Keratinocyte (primary cell): ENCODE measurements around the gene EXOSC9. TPM values are rescaled to one million over a fixed set of nuclear protein-coding genes. Genes with fewer than 3 reads are reported as not detected.

ENCODE experiments used
- DNase-seq: peaks from one replicate; pipeline ENCODE4 v3.0.0-alpha.2; 2011; ENCODE audit warnings: low read depth, missing footprints, low spot score
- FAIRE-seq: peaks from 2 replicates; lab custom pipeline; 2011; peaks lifted over from hg19 to GRCh38; lab: Jason Lieb, UNC
- H2AFZ ChIP-seq: 2 replicates; pipeline ENCODE4 v1.6.0; 2012; ENCODE audit warnings: low read length, control low read depth, inconsistent platforms; ENCODE audit not compliant: control insufficient read depth
- H3K27ac ChIP-seq: 2 replicates; pipeline ENCODE4 v1.5.1; 2011; ENCODE audit warnings: low read length; ENCODE audit not compliant: control insufficient read depth, insufficient read depth
- H3K27me3 ChIP-seq: 3 replicates; pipeline ENCODE4 v1.6.0; 2011; ENCODE audit warnings: low read length; ENCODE audit not compliant: control insufficient read depth, insufficient read depth; ENCODE audit errors: extremely low read depth
- H3K36me3 ChIP-seq, 2 experiments: 2 replicates in 1 of 2; 3 replicates in 1 of 2; pipeline ENCODE4 v1.5.1; 2011; ENCODE audit warnings: low read length in 2 of 2, mild to moderate bottlenecking in 1 of 2; ENCODE audit not compliant: control insufficient read depth in 2 of 2, insufficient read depth in 2 of 2; ENCODE audit errors: extremely low read depth in 1 of 2
- H3K4me1 ChIP-seq: 3 replicates; pipeline ENCODE4 v1.5.1; 2011; ENCODE audit warnings: low read length; ENCODE audit not compliant: control insufficient read depth, insufficient read depth; ENCODE audit errors: extremely low read depth
- H3K4me2 ChIP-seq: 3 replicates; pipeline ENCODE4 v1.6.0; 2011; ENCODE audit warnings: low read depth, low read length; ENCODE audit not compliant: control insufficient read depth, insufficient read depth; ENCODE audit errors: extremely low read depth
- H3K4me3 ChIP-seq, 3 experiments: fragments of 200-600 bp in 1 of 3; sonication (generic) in 1 of 3; 2 replicates in 2 of 3; 3 replicates in 1 of 3; pipeline ENCODE4 v1.5.1; 2011 to 2016; ENCODE audit warnings: low read length in 3 of 3, mild to moderate bottlenecking in 3 of 3, control low read depth in 2 of 3, inconsistent platforms in 1 of 3, low read depth in 1 of 3, mixed read lengths in 1 of 3, mixed run types in 1 of 3, moderate library complexity in 1 of 3; ENCODE audit not compliant: control insufficient read depth in 2 of 3, insufficient read depth in 2 of 3; ENCODE audit errors: extremely low read depth in 1 of 3
- H3K79me2 ChIP-seq: 2 replicates; pipeline ENCODE4 v1.6.0; 2012; ENCODE audit warnings: low read length; ENCODE audit not compliant: control insufficient read depth, insufficient read depth
- H3K9ac ChIP-seq: 3 replicates; pipeline ENCODE4 v1.6.0; 2011; ENCODE audit warnings: low read length; ENCODE audit not compliant: control insufficient read depth, insufficient read depth; ENCODE audit errors: extremely low read depth
- H3K9me1 ChIP-seq: 3 replicates; pipeline ENCODE4 v1.6.0; 2011; ENCODE audit warnings: low read length; ENCODE audit not compliant: control insufficient read depth, insufficient read depth; ENCODE audit errors: extremely low read depth
- H3K9me3 ChIP-seq: 2 replicates; pipeline ENCODE4 v1.5.1; 2012; ENCODE audit warnings: low read depth, low read length; ENCODE audit not compliant: control insufficient read depth
- H4K20me1 ChIP-seq: 3 replicates; pipeline ENCODE4 v1.6.0; 2011; ENCODE audit warnings: low read length; ENCODE audit not compliant: control insufficient read depth, insufficient read depth; ENCODE audit errors: extremely low read depth
- CTCF ChIP-seq, 3 experiments: IDR thresholded peaks in 1 of 3; conservative IDR thresholded peaks in 1 of 3; optimal IDR thresholded peaks in 1 of 3; 2 replicates in 2 of 3; 3 replicates in 1 of 3; pipeline versions ENCODE3 to v1.5.1; 2011; ENCODE audit warnings: low read length in 3 of 3, mild to moderate bottlenecking in 3 of 3, moderate library complexity in 2 of 3, control low read depth in 1 of 3, inconsistent platforms in 1 of 3; ENCODE audit not compliant: insufficient read depth in 2 of 3; ENCODE audit errors: extremely low read depth in 1 of 3
- EZH2 ChIP-seq: IDR thresholded peaks from one replicate; pipeline ENCODE4 v1.6.1; 2012; ENCODE audit warnings: inconsistent platforms, mild to moderate bottlenecking, low read length, moderate library complexity
- dilution Hi-C: fragments of 300-500 bp; cut with MboI; formaldehyde crosslinking; loops from one replicate; pipeline ENCODE4 v1.7.0; 2020; ENCODE audit warnings: low sequenced_read_pairs; ENCODE audit not compliant: extremely low pct_ligation_motif_present
- polyA plus RNA-seq, 5 experiments: library from polyadenylated mRNA; depleted of rRNA in 3 of 5; stranded (reverse) in 3 of 5; stranded (forward) in 1 of 5; unstranded in 1 of 5; fragments of >200 nt; gene quantifications; 1 replicate in 1 of 5; 2 replicates in 3 of 5; 3 replicates in 1 of 5; pipeline versions ENCODE4 v1.2.1 to v1.2.3, GENCODE V29; 2011 to 2012; ENCODE audit warnings: missing spikeins in 2 of 5, low read depth in 1 of 5, low replicate concordance in 1 of 5

EXOSC9 gene
- polyA plus RNA-seq, 1 donor (not counting 4 experiments of a cell fraction or from before 2014, with no cell fraction given), result 35.4 TPM

GRCh38 chr4:121764303-121764701 lies 36.8 kb upstream of the EXOSC9 start:
- Histone ChIP-seq H3K9me3 (no peaks in the 10 kb centered on the region), H3K79me2 (no peaks in the 10 kb centered on the region), H3K36me3 (no peaks in the 10 kb centered on the region), H2AFZ (peak overlapping the region; percentile 78), H3K4me2 (peak overlapping the region; percentile 78), H3K4me1 (peaks cover 3% of the 10 kb centered on the region), H3K4me3 (peak overlapping the region; percentile 33 to 68 (median 59)), H3K9ac (no peak overlapping the region), H3K9me1 (no peaks in the 10 kb centered on the region), H3K27me3 (peaks cover 24% of the 10 kb centered on the region), H4K20me1 (no peaks in the 10 kb centered on the region), H3K27ac (no peak overlapping the region)
- dilution Hi-C loops, result no loop called here
- TF ChIP-seq CTCF (optimal IDR thresholded peaks at IDR 0.05 in 1 of 3, IDR thresholded peaks at IDR 0.05 in 1 of 3, conservative IDR thresholded peaks at IDR 0.05 in 1 of 3; ENCODE audit: extremely low read depth in 1 of 3, insufficient read depth in 2 of 3, low read length in 3 of 3) (no peak), EZH2 (no peak)
- DNase-seq (no peak), FAIRE-seq (no peak)

GRCh38 chr4:121764702-121765367 lies 36.3 kb upstream of the EXOSC9 start, which contains the start of gene SMIM43:
Gene SMIM43 (minus strand): TSS chr4:121765164. CDS start chr4:121765105, 59 bp downstream.
- Histone ChIP-seq H3K36me3 (no peaks in the 10 kb centered on the region), H3K4me2 (peak within 1 kb of the TSS; percentile 78), H4K20me1 (no peaks in the 10 kb centered on the region), H3K4me3 (peak within 1 kb of the TSS; percentile 33 to 68 (median 59)), H3K9ac (peak within 1 kb of the TSS; percentile 4), H3K9me3 (no peaks in the 10 kb centered on the region), H3K27ac (no peak within 1 kb of the TSS), H3K27me3 (peaks cover 24% of the 10 kb centered on the region), H3K79me2 (no peaks in the 10 kb centered on the region), H3K4me1 (peaks cover 3% of the 10 kb centered on the region), H3K9me1 (no peaks in the 10 kb centered on the region), H2AFZ (peak within 1 kb of the TSS; percentile 78)
- FAIRE-seq (no peak), DNase-seq (no peak)
- TF ChIP-seq CTCF (optimal IDR thresholded peaks at IDR 0.05 in 1 of 3, IDR thresholded peaks at IDR 0.05 in 1 of 3, conservative IDR thresholded peaks at IDR 0.05 in 1 of 3; ENCODE audit: extremely low read depth in 1 of 3, insufficient read depth in 2 of 3, low read length in 3 of 3) (no peak), EZH2 (peak; percentile 62)
- dilution Hi-C loops, result no loop called here
